GM19468 (cell line): ENCODE data around the gene CNPY1.
A peak's percentile ranks its signal among the peaks of the same experiment; 100 is the strongest.

Source experiments
- ATAC-seq: cut with Tn5 transposase; IDR thresholded peaks from one replicate; pipeline ENCODE4 v1.9.1; 2021; ENCODE audit warnings: mild to moderate bottlenecking, moderate library complexity, moderate number of reproducible peaks; ENCODE audit not compliant: unreplicated experiment; ENCODE audit errors: extremely low read depth

The CNPY1 gene

DNA sequence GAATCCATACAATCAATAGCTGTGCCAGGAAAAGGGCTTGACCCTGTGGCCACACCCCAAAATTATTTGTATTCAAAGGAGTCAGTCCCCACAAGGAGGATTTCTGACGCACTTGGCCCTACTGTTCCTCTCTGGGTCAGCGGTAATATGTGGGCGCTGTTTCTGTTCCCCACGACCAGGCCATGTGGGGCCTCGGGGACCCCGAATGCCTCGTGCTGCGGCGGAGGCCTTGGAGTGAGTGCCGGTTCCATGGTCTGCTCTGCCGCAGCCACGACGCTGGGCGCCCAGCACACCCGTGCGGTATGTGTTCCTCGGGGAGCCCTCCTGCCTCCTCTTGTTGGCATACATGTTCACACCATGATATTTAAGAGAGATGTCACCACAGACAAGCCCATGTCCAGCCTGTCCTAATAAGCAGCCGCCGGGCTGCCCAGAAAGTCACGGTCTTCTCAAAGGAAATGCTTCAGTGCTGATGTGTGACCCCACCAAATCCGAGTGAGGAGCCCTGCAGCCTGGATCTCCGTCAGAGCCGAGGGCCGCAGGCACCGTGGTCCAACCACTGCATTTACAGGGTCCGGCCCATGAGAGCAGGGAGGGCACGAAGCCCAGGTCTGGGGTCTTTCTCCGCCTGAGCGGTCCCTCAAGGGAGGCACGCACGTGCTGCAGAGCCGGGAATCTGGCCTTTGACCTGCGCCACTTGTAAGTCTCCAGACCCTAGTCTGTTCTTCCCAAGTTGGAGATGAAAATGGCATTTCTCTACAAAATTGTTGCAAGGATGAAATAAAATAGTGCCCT is 52.4 kb downstream of the CNPY1 start:
- no peak for ATAC-seq

DNA sequence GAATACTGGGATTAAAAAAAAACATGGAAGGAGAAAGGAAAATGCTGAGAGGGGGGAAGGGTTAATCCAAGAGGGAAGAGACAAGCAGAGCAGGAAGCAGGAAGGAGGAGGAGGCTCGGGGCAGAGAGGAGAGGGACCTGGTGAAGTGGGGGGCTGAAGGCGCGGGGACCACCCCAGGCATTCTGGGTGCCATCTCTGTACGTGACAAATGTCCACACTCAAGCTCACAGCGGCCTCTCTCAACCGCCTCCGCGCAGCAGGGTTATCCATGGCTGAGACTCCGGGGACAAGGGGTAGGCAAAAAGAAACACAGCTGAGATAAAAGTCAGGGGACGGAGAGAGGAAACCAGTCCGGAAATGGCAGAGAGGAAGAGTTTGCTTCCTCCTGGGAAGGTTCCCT is 54.5 kb downstream of the CNPY1 start:
- no peak for ATAC-seq

DNA sequence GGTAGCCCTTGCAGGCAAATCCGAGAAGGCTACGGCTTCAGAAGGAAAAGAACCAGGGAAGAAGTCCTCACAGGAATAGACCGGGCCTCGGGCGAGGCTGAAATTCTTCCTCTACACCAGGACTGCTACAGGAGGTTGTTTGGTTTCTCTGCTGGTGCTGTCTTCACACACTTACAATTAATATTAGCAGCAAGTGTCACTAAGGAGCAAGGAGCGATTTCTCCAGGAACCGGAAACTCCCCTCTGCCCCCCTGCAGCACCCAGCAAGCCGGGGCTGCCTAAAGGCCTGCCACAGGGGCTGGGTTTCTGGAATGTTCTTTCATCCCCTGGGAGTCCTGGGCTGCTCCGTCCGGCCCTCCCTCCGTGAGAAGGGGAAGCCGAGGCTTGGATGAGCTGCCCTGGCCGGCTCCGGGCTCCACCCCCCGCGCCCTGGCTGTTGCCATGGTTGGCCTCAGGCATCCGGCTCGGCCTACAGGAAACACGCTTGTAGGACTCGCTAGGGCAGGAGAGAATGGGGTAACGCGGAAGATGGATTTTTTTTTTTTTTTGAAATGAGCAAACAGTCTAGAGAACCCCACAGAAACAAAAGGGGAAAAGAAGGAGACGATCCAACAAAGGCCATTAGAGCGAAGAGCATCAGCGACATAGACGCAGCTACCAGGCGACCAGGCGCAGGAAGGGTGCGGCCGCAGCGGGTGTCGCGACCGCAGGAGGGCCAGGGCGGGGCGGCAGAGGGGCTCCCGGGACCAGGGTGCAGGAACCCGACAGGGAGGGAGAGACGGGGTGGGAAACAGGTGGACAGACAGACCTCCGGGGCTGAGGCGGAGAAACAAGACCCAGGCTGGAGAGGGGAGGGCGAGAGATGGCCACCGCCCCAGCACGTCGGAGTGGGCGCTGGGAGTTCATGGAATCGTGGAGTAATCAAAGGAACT is 55.4 kb downstream of the CNPY1 start:
- ATAC-seq, result peak; percentile 94

DNA sequence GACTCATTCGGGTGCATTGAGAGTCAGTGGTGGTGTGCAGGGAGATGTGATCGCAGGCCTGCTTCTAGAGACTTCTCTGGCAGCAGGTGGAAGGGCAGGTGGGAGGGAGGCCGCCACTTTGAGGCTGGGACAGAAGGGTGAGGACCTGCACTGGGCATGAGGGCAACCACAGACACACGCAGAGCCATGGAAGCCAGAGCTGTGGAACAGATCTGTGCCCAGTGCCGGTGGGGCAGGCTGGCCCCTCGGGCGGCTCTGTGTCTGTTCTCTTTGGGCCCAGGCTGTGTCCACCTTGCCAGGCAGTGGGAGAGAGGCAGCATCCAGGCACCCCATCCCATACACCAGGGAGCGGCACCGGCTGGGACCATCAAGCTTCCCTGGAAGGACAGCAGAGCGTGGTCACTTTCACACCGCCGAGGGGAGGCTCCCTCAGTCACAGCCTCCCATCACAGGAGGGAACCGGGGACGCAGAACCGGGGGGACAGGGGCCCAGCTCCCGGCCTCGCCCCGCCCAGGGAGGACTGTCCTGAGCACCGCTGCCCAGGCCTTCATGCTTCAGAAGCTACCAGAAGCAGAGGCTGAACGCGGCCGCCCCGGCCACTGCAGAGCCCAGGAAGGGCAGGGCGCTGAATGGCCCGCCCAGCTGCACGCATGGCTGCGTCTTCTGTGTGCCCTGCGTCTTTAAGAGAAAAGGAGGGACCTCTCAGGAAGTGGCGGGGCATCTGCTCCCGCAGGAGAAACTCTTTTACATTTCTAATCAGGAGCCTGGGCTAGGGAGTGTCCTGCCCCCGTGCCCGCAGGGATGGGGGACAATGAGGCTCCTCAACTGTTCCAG is 56.3 kb downstream of the CNPY1 start:
- ATAC-seq, result no peak

DNA sequence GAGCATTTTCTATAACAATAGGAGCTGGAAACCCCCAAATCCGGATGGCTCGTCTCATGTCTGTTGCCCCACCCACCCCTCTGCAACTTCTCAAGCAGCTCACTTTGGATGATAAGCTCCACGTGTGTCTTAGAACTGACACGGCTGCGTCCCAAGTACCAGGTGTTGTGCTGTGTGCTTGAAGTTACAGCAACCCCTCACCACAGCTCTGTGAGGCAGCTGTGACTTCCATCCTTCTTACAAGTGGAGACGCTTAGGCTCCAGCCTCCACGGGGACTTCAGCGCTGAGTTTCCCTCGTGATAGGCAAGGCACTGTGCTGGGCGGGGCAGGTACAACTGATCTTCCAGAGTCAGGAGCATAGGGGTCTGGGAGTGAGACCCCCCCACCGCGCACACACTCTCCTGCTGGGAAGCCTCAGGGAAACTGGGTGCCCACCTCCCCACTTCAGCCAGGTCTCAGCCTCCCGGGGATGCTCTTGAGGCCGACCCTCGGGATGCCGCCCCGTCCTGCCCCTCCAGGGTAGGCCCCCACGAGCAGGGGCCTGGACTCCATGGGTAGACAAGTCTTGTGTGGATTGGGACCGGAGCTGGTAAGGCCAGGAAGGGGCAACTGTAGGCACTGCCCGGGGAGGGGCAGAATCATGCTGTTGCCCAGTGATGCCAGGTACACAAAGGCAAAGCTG is 57.1 kb downstream of the CNPY1 start:
- ATAC-seq, result no peak

DNA sequence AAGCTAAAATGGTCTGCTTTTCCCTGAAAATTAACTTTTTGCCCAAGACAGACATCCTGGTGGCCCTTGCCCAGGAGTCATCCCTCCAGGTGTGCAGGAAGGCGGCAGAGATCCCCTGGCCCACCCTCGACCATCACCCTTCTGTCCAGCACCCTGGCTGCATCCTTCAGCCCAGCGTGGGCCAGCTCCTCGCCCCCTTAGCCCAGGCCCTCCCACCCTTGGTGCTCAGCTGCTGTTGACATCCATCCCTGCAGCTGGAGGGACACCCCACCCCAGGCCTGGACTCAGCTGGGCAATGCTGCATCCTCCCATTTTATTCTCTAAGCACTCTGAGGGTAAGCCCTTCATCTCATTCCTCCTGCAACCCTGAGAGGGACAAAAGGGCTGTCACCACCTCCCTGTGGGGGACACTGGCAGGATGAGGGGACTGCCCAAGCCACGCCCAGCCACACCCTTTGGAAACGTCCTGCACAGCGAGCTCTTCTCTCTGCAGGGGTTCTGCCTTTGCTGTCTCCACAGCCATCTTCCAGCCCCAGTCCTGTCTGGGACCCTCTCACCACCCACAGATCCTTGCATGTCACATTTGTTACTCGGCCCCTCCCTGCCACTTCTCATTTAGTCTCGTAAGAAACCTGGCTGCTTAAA is 57.8 kb downstream of the CNPY1 start:
- ATAC-seq, result no peak

DNA sequence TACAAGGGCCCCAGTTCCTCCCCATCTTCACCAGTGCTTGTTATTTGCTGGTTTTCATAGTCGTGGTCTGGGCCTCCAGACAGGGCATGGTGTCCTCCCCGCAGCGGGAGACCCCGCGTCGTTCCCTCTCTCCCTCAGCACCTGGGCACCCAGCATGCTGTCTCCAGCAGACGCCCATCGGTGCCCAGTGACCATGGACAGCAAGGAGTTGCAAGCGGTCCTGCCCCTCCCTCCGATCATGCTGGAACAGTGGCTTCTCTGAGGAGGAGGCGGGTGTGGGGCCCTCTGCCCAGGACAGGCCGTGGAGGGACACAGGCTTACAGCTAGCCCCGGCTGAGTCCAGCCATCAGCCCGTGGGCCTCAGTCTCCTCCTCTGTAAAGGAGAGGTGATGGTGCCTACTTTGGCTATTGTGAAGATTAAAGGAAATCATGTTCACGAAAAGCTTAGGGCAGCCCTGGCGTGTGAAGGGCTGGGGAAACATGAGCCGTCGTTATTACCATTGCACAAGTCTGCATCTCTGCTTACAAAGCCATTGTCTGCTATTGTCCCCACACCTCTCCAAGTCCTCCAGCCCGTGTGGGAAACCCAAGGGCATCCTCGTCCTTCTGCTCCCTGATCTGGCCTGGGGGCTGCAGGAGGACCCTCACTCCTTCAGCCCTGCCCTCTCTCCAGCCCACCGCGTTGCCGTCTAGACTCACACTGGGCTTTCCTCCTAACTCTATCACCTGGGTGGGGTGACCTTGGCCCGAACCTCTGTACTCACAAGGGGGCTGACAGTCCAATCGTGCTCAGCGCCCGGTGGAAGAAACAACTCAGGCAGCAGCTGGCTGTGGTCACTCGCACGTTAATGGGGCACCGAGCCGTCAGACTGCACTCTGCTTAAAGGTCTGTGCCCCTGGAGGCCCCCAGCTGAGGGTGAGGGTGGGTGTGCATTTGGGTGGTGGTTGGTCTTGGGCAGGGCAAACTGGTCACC is 58.6 kb downstream of the CNPY1 start:
- ATAC-seq, result no peak

DNA sequence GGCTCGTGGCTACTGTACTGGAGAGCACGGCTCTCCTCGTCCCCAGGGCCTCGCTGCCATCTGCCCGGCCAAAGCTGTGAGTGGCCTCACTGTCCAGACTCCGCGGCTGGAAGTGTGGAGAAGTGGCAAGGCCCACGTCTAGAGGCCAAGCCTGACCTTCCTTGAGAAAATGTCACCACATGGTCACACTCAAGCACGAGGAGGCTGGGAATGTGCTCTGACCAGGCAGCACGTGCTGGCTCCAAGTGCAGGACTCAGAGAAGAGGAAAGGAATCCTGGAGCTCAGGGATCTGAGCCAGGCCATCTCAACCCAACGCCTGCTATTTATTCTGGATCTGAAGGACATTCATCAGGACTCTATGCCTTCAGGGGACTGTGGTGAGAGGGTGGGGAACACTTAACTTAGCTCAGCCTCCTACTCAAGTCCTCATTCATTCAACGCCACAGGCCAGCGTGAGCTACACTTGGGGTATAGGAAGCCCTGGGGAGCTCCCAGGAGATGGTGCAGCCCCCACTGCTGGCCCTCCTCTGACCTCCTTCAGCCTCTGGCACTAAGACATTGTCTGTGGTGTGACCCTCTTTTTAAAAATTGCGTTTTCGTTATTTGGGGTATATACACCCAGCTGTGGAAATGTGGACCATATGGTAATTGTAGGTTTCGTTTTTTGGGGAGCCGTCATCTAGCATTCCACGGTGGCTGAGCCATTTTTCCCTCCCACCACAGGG is 59.4 kb downstream of the CNPY1 start:
- no peak for ATAC-seq

DNA sequence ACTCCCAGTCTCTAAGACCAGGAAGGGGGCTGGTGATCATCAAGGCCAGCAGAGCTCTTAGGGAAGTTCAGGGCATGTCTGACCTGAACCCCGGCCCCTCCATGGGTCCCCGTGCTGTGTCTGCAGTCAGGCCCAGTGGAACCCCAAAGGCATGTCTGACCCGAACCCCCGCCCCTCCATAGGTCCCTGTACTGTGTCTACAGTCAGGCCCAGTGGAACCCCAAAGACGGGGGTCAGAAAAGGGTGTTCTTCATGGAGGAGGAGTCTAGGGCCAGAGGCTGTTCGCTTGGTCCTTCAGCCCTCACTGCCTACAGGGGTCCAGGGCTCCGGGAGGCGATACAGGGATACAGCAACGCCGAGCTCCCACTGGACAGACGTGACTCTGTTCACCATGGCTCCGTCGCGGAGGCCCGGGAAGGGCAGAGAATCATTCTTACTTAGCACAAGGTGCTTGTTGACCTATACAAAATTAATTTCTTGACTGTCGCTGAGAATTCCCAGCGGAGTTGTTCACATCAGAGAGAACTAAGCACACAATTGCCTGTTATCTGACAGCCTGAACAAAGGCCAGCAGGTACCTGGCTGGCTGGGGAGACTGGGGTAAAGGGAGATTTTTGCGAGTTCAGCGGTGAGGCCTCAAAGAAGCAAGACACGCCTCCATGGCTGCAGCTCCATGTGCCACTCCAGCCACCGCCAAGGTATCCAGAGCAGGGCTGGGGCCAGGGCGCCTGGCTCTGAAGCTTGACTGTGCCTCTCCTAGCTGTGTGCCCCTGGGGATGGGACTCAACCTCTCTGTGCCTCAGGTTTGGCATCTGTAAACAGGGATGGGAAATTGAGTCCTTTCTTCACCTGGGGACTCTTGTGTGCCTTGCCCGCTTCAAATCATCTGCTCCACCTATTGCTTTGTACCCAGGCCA is 61.6 kb downstream of the CNPY1 start:
- no peak for ATAC-seq

DNA sequence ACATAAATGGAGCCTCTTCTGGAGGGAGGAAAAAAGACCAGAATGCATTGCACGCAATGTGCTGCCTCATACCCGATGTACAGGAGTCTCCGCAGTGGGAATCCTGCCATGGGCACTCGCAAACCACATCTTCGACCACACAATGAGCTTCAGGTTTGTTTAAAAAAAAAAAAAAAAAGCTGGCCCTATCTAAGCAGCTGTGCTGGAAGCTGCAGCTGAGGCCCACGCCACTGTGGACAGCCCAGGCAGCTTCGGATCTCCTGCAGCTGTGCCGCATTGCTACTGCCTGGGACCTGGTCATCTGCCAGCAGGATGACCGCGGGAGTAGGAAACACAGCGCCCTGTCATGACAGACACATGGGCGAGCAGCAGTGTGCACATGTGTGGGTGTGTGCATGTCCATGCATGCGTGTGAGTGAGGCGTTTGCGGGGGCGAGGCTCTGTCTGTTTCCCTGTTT is 62.5 kb downstream of the CNPY1 start:
- no peak for ATAC-seq

DNA sequence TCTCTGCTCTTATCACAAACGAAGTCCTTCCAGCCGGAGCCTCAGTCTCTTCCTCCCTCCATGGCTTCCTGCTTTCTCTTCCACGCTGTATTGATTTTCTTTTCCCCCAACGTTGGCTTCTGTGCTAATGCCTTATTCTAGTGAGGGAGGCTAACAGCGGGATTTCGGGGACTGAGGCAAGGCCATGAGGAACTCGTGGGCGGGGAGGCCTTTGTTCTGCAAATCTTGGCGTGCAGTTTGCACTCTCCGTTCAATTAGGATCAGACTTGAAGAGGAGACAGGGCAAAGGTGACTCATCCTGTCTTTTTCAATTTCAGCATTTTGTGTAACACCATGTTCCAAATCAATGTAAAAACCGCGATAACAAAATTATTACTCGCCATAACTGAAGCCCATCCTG is 63.1 kb downstream of the CNPY1 start:
- no peak for ATAC-seq

DNA sequence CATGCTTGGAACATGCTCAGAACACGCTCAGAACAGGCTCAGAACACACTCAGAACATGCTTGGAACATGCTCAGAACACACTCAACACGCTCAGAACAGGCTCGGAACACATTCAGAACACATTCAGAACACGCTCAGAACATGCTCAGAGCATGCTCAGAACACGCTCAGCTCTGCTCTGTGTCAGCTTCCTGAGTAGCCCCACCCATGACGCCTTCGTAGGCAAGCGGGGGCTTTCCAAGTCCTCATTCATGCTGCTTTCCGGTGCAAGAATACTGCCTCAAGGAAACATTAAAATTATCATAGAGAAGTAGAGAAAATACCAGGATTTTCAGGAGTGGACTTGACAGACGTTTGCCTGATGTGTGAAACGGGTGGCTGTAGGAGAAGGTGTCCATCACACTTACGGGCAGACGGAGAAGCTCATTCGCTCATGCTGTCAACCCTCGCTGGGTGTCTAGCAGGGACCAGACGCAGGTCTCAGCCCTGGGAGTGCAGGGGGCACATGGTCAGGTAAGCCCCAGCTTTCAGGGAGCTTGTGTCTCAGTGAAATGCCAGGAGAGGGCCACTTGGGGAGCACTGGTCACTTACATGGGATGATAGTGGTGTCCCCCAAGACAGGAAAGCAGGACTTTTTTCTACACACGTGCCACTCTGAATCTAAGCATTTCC is 63.7 kb downstream of the CNPY1 start:
- no peak for ATAC-seq

DNA sequence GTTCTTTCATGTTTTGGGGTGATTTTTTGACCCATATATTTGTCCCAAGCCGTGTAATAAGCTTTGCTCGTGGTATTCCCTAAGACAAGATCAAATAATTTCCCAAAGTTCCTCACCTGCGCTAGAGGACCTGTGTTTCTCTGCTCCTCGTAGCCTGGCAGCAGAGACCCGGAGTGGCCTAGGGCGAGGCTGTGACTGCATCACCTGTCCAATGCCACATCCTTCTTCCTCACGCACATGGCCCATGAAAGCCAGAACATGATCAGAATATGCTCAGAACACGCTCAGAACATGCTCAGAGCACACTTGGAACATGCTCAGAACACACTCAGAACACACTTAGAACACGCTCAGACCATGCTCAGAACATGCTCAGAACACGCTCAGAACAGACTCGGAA is 64.6 kb downstream of the CNPY1 start:
- no peak for ATAC-seq

DNA sequence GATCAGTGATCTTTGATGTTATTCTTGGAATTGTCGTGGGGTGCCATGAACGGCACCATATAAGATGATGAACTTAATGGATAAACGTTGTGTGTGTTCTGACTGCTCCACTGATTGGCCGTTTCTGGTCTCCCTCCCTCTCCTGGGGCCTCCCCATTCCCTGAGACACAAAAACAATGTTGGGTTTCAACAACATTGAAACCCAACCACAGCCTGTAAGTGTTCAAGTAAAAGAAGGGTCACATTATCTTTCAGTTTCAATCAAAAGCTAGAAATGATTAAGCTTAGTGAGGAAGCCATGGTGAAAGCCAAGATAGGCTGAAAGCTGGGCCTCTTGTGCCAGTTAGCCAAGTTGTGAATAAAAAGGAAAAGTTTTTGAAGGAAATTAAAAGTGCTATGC is 68.9 kb downstream of the CNPY1 start:
- peak; percentile 87 for ATAC-seq

DNA sequence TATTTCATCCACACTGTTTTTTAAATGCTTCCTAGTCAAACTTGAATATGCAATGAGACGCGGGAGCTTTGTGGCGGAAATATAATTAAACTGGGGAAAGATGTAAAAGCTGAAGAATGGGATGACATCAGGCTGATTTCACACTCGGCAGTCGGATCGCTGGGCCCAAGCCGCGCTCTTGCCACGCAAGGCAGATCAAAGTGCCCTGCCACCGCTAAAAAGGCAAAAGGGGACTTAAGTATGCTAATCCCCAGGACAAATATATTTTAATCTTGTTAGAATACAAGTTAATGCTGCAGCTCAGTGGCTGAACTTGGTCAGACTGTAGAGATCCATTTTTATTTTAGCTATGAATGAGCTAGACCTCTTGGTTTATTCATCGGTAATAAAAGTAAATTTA is 74.6 kb downstream of the CNPY1 start:
- ATAC-seq, result no peak
